Activated CD4-positive, CD25-positive, alpha-beta regulatory T cell treated with anti-CD3 and anti-CD28 coated beads, Interleukin-2, amount 50 U/mL, for 72 hours (primary cell): ENCODE data around the gene RBM8A.

Experiments used
- DNase-seq: peaks from one replicate; pipeline ENCODE4 v3.0.0; 2021

RBM8A gene

GRCh38 chr1:145871994-145872924, 55.0 kb downstream of the RBM8A start:
- peak; percentile 49 for DNase-seq
